HuH-7 (cell line): ENCODE results near the gene EIF4G1.

Experiments
- DNase-seq: peaks from one replicate; pipeline ENCODE4 v3.0.0; 2011; ENCODE audit warnings: low spot score

EIF4G1 gene

DNA sequence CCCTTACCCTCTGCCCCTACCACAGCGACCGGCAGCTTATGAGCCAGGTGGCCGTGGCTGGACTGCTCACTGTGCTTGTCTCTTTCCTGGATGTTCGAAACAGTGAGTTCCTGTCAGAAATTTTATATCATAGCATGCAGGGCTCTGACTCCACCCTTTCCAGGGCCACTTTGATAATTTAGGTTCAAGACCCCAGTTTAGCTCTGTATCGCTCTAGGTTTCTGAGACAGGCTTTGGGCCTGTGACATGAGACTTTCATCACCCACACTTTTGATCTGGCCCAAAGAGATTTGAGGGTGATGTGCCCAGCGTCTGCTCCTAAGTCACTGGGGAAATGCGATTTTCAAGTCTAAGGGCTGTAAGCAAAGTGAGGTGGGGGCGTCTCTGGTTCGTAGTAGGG lies 6.5 kb upstream of the EIF4G1 start:
- no peak for DNase-seq

DNA sequence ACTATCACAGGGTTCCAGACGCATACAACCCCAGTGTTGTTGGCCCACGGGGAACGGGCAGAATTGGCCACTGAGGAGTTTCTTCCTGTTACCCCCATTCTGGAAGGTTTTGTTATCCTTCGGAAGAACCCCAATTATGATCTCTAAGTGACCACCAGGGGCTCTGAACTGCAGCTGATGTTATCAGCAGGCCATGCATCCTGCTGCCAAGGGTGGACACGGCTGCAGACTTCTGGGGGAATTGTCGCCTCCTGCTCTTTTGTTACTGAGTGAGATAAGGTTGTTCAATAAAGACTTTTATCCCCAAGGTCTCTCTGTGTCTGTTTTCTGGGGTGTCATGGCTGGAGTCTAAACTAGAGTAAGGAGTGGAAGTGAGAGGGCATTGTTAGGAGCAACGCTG lies 5.7 kb upstream of the EIF4G1 start:
- no peak for DNase-seq

DNA sequence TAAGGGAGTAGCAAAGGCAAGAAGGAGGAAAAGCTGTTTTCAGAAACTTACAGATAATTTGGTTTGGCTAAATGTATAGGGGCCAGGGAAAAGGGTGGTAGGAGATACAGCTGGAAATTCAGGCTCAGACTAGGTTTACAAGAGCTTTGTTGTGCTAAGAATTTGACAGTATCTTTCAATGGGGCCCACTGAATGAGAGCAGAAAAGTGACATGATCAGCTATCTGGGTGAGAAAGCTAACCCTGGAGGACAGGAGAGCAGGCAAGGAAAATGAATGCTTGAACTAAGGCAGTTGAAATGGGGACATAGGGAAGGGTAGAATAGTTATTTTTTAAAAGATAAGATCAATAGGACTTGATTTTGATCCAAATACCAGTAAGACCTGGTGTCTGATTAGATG lies 2.8 kb upstream of the EIF4G1 start:
- DNase-seq = no peak

DNA sequence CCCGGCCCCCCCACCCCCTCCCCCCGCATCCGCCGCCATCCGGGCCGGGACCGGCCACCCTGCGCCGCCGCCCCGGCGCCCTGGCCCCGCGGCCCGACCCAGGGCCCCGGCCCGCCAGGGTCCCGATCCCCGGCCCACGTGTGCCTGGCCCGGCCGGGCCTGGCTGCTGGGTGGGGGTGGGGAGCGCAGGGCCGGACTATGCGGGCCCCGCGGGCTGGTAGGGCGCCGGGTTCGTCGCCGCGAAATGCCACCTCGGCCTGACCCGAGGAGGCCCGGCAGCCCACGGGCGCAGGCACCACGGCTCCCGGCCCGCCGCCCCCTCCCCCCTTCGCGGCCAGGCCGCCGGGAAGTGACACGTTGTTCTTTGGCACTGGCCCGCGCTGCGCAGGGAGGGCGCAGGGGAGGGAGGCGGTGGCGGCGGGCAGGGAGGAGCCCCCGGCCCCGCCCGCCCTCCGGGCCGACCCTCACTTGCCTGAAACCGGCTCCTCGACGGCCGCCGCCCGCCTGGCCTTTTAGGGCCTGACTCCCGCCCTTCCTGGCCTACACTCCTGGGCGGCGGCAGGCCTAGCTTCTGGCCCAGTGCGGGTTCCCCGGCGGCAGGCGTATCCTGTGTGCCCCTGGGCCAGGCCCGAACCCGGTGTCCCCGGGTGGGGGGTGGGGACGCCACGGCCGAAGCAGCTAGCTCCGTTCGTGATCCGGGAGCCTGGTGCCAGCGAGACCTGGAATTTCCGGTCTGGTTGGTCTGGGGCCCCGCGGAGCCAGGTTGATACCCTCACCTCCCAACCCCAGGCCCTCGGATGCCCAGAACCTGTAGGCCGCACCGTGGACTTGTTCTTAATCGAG lies 515 bp downstream of the EIF4G1 start:
- DNase-seq = no peak

DNA sequence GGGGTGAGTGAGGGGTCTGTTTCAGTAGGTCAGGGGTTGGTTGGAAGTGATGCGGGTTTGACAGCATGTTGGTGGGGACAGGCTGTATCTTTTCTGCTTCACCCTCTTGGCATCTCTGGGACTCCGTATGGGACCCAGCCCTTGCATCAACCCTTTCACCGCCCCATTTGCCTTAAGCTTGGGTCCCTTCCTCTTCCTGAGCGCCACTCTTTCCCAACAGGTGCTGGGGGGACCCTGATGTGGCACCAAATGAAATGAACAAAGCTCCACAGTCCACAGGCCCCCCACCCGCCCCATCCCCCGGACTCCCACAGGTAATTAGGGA lies 1.1 kb downstream of the EIF4G1 start:
- DNase-seq = no peak

DNA sequence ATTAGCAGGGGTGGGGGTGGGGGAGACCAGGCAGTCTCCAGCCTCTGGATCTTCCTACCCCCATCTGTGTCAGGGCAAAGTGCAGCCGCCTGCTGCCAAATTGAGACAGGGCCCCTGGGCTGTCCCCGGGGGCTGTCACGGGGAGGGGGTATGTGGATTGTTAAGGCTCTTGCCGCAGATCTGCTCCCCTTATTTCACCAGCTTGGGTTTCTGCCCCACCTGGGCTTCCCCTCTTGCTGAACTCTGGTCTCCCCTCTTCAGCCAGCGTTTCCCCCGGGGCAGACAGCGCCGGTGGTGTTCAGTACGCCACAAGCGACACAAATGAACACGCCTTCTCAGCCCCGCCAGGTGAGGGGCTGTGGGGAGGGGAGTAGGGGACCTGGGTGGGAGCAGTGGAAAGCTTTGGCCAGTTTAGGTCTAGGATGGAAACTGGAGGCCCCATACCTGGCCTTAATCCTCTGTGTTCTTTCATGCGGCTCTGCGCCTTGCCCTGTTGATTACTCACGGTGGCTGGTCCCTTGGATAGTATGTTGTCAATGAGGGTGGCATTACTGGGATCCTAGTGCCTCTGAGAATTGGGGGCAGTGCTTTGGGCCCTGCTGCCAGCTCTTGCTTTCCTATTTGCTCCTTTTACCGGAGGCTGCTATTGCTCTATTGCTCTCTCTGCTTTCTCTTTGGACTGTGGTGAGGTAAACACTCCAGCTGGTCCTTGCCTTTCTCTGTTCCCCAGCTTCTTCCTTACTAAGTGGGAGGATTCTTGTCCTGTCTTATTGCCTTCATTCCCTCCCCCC lies 1.7 kb downstream of the EIF4G1 start:
- DNase-seq = no peak

DNA sequence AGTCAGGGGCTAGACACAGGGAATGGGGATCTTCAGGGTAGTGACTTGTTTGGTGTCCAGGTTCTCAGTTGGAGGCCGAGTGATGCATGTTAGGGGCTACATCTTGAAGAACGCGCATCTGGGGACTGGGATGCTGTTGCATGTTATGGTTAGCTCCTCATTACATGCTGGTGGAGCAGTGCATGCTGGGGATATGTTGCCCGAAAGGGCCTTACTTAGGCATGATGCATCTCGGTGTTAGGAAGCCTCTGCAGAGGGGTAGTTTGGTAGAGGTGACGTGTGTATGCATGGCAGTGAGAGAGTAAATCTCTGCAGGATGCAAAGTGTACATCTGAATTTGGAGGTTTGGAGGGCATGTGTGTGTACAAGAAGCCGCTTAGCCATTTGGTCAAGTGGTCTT lies 2.4 kb downstream of the EIF4G1 start:
- DNase-seq = no peak

DNA sequence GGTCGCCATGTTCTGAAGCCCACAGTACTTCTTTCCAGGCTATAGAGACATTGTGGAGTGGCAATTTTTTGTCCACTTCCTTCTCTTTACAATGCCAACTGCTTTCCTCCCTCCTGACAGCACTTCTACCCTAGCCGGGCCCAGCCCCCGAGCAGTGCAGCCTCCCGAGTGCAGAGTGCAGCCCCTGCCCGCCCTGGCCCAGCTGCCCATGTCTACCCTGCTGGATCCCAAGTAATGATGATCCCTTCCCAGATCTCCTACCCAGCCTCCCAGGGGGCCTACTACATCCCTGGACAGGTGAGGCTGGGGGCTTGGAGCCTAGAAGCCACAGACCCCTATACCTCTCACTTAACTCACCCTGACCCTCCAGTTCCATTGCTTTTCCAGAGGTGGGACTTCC lies 2.8 kb downstream of the EIF4G1 start:
- no peak for DNase-seq

DNA sequence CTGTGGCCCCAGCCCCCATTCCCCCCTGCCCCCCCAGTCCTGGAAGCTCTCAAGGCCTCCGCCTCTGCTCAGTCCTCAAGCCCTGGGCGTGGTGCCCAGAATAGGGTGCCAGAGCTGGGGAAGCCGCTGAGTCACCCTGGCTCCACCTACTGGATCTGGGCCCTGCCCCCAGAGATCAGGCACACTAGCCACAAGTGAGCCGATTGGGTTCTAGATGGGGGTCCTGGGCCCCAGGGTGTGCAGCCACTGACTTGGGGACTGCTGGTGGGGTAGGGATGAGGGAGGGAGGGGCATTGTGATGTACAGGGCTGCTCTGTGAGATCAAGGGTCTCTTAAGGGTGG lies 5.7 kb downstream of the EIF4G1 start:
- DNase-seq = no peak

DNA sequence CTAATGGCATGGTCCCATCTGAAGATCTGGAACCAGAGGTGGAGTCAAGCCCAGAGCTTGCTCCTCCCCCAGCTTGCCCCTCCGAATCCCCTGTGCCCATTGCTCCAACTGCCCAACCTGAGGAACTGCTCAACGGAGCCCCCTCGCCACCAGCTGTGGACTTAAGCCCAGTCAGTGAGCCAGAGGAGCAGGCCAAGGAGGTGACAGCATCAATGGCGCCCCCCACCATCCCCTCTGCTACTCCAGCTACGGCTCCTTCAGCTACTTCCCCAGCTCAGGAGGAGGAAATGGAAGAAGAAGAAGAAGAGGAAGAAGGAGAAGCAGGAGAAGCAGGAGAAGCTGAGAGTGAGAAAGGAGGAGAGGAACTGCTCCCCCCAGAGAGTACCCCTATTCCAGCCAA lies 7.3 kb downstream of the EIF4G1 start:
- DNase-seq = no peak

DNA sequence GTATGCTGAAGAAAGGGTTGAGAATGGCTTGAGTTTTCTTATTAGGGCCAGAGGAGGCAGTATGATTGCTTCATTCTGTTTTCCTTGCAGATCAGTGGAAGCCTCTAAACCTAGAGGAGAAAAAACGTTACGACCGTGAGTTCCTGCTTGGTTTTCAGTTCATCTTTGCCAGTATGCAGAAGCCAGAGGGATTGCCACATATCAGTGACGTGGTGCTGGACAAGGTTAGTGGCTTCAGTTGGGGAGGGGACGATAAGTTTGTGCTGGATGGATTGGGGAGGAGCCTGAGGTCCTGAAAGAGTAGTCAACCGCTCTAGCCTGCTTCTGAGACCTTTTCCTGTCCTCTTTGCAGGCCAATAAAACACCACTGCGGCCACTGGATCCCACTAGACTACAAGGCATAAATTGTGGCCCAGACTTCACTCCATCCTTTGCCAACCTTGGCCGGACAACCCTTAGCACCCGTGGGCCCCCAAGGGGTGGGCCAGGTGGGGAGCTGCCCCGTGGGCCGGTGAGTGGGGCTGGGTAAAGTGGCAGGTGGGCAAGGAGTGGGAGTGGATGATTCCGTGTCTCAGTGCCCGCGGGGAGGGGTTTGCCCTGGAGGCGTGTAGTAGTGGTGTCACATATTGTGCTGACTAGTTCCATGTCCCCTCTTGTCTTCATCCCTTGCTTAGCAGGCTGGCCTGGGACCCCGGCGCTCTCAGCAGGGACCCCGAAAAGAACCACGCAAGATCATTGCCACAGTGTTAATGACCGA lies 8.5 kb downstream of the EIF4G1 start:
- DNase-seq = no peak

DNA sequence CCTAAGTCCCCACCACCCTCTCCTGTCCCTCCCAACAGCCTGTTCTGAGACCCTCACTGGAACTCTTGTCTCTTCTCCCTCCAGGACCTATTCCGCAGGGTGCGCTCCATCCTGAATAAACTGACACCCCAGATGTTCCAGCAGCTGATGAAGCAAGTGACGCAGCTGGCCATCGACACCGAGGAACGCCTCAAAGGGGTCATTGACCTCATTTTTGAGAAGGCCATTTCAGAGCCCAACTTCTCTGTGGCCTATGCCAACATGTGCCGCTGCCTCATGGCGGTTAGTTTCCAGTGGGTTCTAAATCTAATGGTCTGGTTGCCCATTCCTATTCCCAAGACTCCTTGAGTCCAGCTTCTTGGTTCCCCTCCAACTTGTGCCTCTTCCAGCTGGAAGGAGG lies 9.3 kb downstream of the EIF4G1 start:
- DNase-seq = no peak

DNA sequence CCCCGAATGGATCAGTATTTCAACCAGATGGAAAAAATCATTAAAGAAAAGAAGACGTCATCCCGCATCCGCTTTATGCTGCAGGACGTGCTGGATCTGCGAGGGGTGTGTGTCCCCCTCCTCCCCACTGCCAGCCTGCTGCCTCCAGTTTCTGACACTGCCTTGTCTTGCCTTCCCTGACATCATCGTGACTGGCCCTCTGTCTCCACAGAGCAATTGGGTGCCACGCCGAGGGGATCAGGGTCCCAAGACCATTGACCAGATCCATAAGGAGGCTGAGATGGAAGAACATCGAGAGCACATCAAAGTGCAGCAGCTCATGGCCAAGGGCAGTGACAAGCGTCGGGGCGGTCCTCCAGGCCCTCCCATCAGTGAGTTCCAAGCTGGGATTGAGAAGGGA lies 10.9 kb downstream of the EIF4G1 start:
- DNase-seq = no peak

DNA sequence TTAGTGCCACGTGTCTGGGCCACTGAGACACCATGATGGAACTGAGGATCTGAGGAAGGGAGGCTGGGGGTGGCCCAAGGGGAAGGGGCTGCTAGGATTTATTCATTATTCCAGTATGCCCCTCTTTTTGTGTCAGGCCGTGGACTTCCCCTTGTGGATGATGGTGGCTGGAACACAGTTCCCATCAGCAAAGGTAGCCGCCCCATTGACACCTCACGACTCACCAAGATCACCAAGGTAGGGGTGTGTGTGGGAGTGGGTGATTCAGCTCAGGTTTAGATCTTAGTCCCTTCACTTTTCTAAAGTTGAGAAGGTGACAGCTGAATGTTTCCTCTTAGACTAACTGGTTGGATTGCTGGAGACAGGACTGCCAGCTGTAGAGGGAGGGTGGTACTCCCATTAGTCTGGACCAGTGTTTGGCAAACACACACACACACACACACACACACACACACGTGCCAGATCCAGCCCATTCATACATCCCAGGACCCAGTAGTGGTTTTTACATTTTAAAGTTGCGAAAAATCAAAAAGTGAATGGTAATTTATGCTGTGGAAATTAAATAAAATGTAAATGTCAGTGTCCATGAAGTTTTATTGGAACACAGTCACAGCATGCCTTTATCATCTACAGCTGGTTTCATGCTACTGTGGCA lies 11.4 kb downstream of the EIF4G1 start:
- DNase-seq = no peak

DNA sequence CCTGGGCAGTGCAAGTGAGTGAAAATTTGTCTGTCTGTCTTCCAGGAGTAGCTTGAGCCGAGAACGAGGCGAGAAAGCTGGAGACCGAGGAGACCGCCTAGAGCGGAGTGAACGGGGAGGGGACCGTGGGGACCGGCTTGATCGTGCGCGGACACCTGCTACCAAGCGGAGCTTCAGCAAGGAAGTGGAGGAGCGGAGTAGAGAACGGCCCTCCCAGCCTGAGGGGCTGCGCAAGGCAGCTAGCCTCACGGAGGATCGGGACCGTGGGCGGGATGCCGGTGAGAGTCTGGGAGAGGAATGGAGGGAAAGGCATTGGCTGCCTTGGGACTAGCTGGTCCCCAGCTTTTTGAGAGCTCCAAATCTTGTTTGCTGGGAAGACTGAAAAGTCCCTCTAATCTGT lies 12.8 kb downstream of the EIF4G1 start:
- no peak for DNase-seq

DNA sequence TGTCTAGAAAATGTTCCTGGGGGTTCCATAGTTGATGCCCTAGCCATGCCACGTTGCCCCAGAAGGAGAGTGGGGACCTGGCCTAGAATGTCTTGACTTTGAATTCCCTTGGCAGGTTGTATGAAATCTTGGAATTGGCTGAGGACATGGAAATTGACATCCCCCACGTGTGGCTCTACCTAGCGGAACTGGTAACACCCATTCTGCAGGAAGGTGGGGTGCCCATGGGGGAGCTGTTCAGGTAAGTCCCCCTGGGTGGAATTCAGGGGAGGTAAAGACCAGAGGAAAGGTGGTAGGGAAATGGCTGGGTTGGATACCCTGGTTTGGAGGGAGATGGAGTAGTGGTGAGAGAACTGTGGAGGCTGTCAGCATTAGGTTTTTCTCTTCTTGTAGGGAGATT lies 14.1 kb downstream of the EIF4G1 start:
- DNase-seq = no peak

DNA sequence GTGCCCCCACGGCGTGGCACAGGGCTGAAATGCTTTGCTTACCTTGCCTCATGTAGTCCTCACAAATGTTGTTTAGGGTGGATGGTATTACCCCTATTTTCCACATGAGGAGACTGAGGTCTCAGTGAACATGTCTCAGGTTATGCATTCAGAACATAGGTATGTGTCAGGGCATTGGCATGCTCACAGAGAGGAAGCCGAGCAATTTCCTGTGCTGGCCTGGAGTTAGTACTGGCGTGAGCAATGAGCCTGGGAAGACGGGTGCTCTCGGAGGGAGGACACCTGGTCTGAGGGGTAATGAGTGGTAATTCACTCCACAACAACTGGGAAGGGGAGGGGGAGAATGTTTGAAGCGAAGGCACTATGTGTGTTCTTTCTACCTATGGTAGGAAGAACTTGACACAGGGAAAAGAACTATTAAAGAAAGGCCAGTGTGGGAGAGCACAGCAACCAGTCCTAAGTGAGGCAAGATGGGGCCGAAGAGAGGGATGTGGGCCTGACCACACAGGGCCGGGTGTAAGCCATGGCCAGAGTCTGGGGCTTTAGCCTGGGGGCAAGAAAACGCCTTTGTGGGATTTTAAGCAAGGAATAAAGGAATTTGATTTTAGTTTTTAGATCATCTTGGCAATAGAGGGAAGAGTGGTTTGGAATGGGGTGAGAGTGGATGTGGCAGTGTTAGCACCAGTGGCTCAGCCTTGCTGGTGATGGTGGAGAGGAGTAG lies 18.1 kb downstream of the EIF4G1 start:
- DNase-seq = no peak

DNA sequence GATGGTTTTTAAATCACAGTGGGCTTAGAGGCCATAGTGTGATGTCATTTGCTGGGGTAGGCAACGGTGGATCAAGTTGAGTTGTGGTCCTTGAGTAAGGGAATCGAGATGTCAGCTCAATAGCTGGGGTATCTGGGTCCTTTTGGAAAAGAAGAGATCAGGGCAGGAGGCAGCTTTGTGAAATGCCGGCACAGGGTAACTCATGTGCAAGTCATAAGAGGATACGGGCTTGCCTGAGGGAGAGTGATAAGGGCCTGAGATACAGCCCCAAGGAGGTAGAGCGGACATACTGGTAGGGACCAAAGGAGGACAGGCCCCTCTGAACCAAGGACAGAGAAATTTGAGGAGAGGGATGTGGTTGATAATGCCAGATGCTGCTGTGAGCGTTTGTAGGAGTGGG lies 18.8 kb downstream of the EIF4G1 start:
- DNase-seq = no peak

DNA sequence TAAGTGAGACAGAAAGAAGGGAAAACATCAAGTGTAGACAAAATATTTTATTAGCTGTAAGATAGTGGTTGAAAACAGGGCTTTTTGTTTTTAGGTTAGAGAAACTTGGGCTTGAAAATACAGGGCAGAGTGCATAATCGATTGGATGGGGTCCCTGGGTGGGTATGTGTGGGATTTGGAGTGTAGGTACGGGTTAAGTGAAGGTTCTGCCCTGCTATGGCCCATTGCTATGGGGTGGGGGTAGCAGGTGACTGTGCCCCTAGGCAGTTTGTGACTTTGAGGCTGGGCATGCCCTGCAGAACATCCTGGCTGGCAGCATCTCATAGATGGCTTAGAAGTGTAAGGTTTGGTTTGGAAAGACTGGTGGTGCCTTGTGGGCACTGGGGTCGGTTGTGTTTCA lies 19.3 kb downstream of the EIF4G1 start:
- DNase-seq = no peak

DNA sequence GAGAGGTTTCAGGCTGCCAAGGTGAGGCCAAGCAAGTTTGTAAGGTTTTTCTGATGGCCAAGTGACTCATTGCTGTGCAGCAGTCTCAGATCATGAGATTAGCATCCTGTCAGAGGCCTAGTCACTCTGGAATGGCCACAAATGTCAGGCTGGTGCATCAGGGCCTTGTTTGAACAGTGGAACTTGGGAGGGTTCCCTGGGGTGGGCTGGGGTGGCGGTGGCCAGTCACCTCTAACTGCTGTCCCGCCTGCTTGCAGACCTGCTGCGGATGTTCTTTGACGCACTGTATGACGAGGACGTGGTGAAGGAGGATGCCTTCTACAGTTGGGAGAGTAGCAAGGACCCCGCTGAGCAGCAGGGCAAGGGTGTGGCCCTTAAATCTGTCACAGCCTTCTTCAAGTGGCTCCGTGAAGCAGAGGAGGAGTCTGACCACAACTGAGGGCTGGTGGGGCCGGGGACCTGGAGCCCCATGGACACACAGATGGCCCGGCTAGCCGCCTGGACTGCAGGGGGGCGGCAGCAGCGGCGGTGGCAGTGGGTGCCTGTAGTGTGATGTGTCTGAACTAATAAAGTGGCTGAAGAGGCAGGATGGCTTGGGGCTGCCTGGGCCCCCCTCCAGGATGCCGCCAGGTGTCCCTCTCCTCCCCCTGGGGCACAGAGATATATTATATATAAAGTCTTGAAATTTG lies 20.2 kb downstream of the EIF4G1 start:
- no peak for DNase-seq

DNA sequence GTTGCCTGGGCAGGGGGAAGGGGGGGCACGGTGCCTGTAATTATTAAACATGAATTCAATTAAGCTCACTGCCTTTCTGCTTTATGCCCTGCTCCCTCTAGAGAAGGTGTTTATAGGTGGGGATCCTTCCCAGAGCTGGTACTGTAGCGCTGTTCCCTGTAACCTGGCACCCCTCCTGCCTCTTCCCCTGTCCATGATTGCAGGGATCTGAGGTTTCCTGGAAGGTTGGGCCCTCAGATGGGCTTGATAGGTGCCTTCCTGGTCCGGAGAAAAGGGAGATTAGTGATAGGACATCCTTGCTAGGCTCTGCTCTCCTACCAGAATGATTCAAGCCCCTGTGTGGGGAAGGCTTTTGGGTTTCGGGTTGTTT lies 20.9 kb downstream of the EIF4G1 start:
- DNase-seq = peak; percentile 52
